Measurements from ENCODE around the gene SRBD1.

- TF ChIP-seq CTCF (conservative IDR thresholded peaks at IDR 0.05; ENCODE audit: low read depth, low read length) (no peak), EZH2 (IDR thresholded peaks at IDR 0.05; ENCODE audit: low read length, unreplicated experiment) (no peak), EZH2phosphoT487 (IDR thresholded peaks at IDR 0.05; ENCODE audit: borderline replicate concordance, low read length) (no peak)
Observed at GRCh38 chr2:45575881-45576280, 35.2 kb downstream of the SRBD1 start.

Data from PC-3 (cell line).